ENCODE measurements around the gene PHLPP1.

Gene PHLPP1

GRCh38 chr18:62723666-62724281 is 8.4 kb downstream of the PHLPP1 start:
- in situ Hi-C loops (cut with MboI; ENCODE audit: low pct_unique_long_range_greater_than_20kb, low sequenced_read_pairs, unreplicated experiment): loop anchor here (25.0 kb wide), 1 partner anchor 714 kb away; no protein-coding TSS in a partner anchor
- TF ChIP-seq CTCF (IDR thresholded peaks at IDR 0.05; ENCODE audit: extremely low read depth, insufficient read depth, missing control alignments): no peak

GRCh38 chr18:62725896-62726295 is 10.6 kb downstream of the PHLPP1 start:
- in situ Hi-C loops (cut with MboI; ENCODE audit: low pct_unique_long_range_greater_than_20kb, low sequenced_read_pairs, unreplicated experiment): no loop called here
- TF ChIP-seq CTCF (IDR thresholded peaks at IDR 0.05; ENCODE audit: extremely low read depth, insufficient read depth, missing control alignments): no peak
- no peak for DNase-seq (ENCODE audit: low spot score)

More at GRCh38 chr18:62723666-62724281, 8.4 kb downstream of the PHLPP1 start:
- no peak for DNase-seq (ENCODE audit: low spot score)

GRCh38 chr18:62728254-62728653 is 12.9 kb downstream of the PHLPP1 start:
- in situ Hi-C loops (cut with MboI; ENCODE audit: low pct_unique_long_range_greater_than_20kb, low sequenced_read_pairs, unreplicated experiment): no loop called here
- no peak for DNase-seq (ENCODE audit: low spot score)

GRCh38 chr18:62729487-62730386 is 14.4 kb downstream of the PHLPP1 start:
- in situ Hi-C loops (cut with MboI; ENCODE audit: low pct_unique_long_range_greater_than_20kb, low sequenced_read_pairs, unreplicated experiment): no loop called here
- DNase-seq (ENCODE audit: low spot score): peak; percentile 45
- TF ChIP-seq CTCF (IDR thresholded peaks at IDR 0.05; ENCODE audit: extremely low read depth, insufficient read depth, missing control alignments): no peak

More at GRCh38 chr18:62728254-62728653, 12.9 kb downstream of the PHLPP1 start:
- no peak for TF ChIP-seq CTCF (IDR thresholded peaks at IDR 0.05; ENCODE audit: extremely low read depth, insufficient read depth, missing control alignments)

- TF ChIP-seq CTCF (IDR thresholded peaks at IDR 0.05; ENCODE audit: extremely low read depth, insufficient read depth, missing control alignments): no peak
- in situ Hi-C loops (cut with MboI; ENCODE audit: low pct_unique_long_range_greater_than_20kb, low sequenced_read_pairs, unreplicated experiment): no loop called here
- no peak for DNase-seq (ENCODE audit: low spot score)
Measured at GRCh38 chr18:62730941-62731340, 15.6 kb downstream of the PHLPP1 start.

GRCh38 chr18:62732617-62733016 is 17.3 kb downstream of the PHLPP1 start:
- in situ Hi-C loops (cut with MboI; ENCODE audit: low pct_unique_long_range_greater_than_20kb, low sequenced_read_pairs, unreplicated experiment): no loop called here
- no peak for DNase-seq (ENCODE audit: low spot score)
- no peak for TF ChIP-seq CTCF (IDR thresholded peaks at IDR 0.05; ENCODE audit: extremely low read depth, insufficient read depth, missing control alignments)
